ENCODE results near the gene DOCK3. TPM values are rescaled to one million over a fixed set of nuclear protein-coding genes. Genes with fewer than 3 reads are reported as not detected.
"Not testable (repeated sequence)": the region's sequence is repeated elsewhere in the genome, so short reads cannot be mapped to it uniquely, and the experiment has no call there.

The DOCK3 gene
- total RNA-seq, 3 donors from 2014 or later: 0.17 to 6.1 (median 0.20) TPM

- Histone ChIP-seq H3K4me3 (no peak overlapping the region), H3K36me3 (ENCODE audit: low read depth) (no peaks in the 10 kb centered on the region), H3K9me3 (no peaks in the 10 kb centered on the region), H3K4me1 (ENCODE audit: low read depth) (no peaks in the 10 kb centered on the region)
- intact Hi-C loops (cut with DNase I, micrococcal nuclease): no loop called here
- DNase-seq: no peak
- no peak for TF ChIP-seq CTCF (IDR thresholded peaks at IDR 0.05)
- ATAC-seq: no peak
Observed at GRCh38 chr3:50873376-50874157, 198.8 kb downstream of the DOCK3 start.

- ATAC-seq; H3K4me1 ChIP-seq (ENCODE audit: low read depth); DNase-seq; intact Hi-C loops (cut with DNase I, micrococcal nuclease); H3K9me3 ChIP-seq; H3K4me3 ChIP-seq; H3K36me3 ChIP-seq (ENCODE audit: low read depth): not testable (repeated sequence)
Observed at GRCh38 chr3:50874876-50875275, 200.1 kb downstream of the DOCK3 start.

- Histone ChIP-seq H3K36me3 (ENCODE audit: low read depth) (no peaks in the 10 kb centered on the region), H3K4me3 (no peak overlapping the region), H3K4me1 (ENCODE audit: low read depth) (no peaks in the 10 kb centered on the region), H3K9me3 (no peaks in the 10 kb centered on the region)
- no peak for ATAC-seq
- TF ChIP-seq CTCF (IDR thresholded peaks at IDR 0.05): no peak
- no peak for DNase-seq
- intact Hi-C loops (cut with DNase I, micrococcal nuclease): no loop called here
Observed at GRCh38 chr3:50876947-50877346, 202.2 kb downstream of the DOCK3 start.

- ATAC-seq; DNase-seq; H3K4me1 ChIP-seq (ENCODE audit: low read depth); intact Hi-C loops (cut with DNase I, micrococcal nuclease); H3K9me3 ChIP-seq; H3K36me3 ChIP-seq (ENCODE audit: low read depth); H3K4me3 ChIP-seq: not testable (repeated sequence)
Observed at GRCh38 chr3:50882733-50883132, 208.0 kb downstream of the DOCK3 start.

- Histone ChIP-seq H3K4me1 (ENCODE audit: low read depth) (no peaks in the 10 kb centered on the region), H3K9me3 (no peaks in the 10 kb centered on the region), H3K36me3 (ENCODE audit: low read depth) (no peaks in the 10 kb centered on the region), H3K4me3 (no peak overlapping the region)
- TF ChIP-seq CTCF (IDR thresholded peaks at IDR 0.05): no peak
- DNase-seq (no peak), ATAC-seq (no peak)
- intact Hi-C loops (cut with DNase I, micrococcal nuclease): no loop called here
Observed at GRCh38 chr3:50883755-50884154, 209.0 kb downstream of the DOCK3 start.

GRCh38 chr3:50885070-50885850 is 210.5 kb downstream of the DOCK3 start:
- DNase-seq (no peak), ATAC-seq (no peak)
- Histone ChIP-seq H3K9me3 (no peaks in the 10 kb centered on the region), H3K36me3 (ENCODE audit: low read depth) (no peaks in the 10 kb centered on the region), H3K4me3 (no peak overlapping the region), H3K4me1 (ENCODE audit: low read depth) (no peaks in the 10 kb centered on the region)
- intact Hi-C loops (cut with DNase I, micrococcal nuclease): no loop called here
- no peak for TF ChIP-seq CTCF (IDR thresholded peaks at IDR 0.05)

All from mucosa of descending colon (tissue), 3 donors.